Measurements from ENCODE around the gene GNB1L. TPM values are rescaled to one million over a fixed set of nuclear protein-coding genes. Genes with fewer than 3 reads are reported as not detected.

Gene GNB1L
- total and polyA plus RNA-seq, 9 of the 15 experiments (the other 6 are each of a cell fraction or from before 2014, with no cell fraction given), result 0.56 to 50.5 (median 10.2) TPM

GRCh38 chr22:19854778-19855503, at the start of gene GNB1L, which contains the start of gene RTL10 (continued):
- peak; percentile 29 to 50 (median 49); a peak in 5 of 6 replicates for TF ChIP-seq CTCF (IDR thresholded peaks at IDR 0.05 in 2 of 3, conservative IDR thresholded peaks at IDR 0.05 in 1 of 3; ENCODE audit: insufficient read depth in 2 of 3, low read depth in 1 of 3, low read length in 3 of 3)
- peak; percentile 94 for TF ChIP-seq ZFPM2 (CRISPR knock-in tag; IDR thresholded peaks at IDR 0.05)
- peak; percentile 96 for TF ChIP-seq ERF (CRISPR knock-in tag; IDR thresholded peaks at IDR 0.05)
- TF ChIP-seq ILK (tag; IDR thresholded peaks at IDR 0.05; ENCODE audit: borderline replicate concordance, low read depth), result no peak
- TF ChIP-seq SREBF1 (IDR thresholded peaks at IDR 0.05; ENCODE audit: borderline replicate concordance, low read depth, low read length), result peak; percentile 66
- no peak for TF ChIP-seq ATF3 (IDR thresholded peaks at IDR 0.05)
- TF ChIP-seq ATF3 (CRISPR knock-in tag; conservative IDR thresholded peaks at IDR 0.05), result peak; percentile 80
- TF ChIP-seq NEUROD1 (IDR thresholded peaks at IDR 0.05; ENCODE audit: borderline replicate concordance, low read depth, low read length, partially characterized antibody), result peak; percentile 76
- peak in 1 of 2 experiments; percentile 84; a peak in 2 of 4 replicates for TF ChIP-seq MAZ (CRISPR knock-in tag; conservative IDR thresholded peaks at IDR 0.05 in 1 of 2, IDR thresholded peaks at IDR 0.05 in 1 of 2)
- TF ChIP-seq FOXJ2 (tag; IDR thresholded peaks at IDR 0.05), result no peak
- peak; percentile 92 for TF ChIP-seq SMAD1 (IDR thresholded peaks at IDR 0.05; ENCODE audit: low read depth, low read length, partially characterized antibody)
- TF ChIP-seq ZNF384 (IDR thresholded peaks at IDR 0.05; ENCODE audit: low read depth, low read length), result peak; percentile 29
- no peak for TF ChIP-seq ARHGAP35 (IDR thresholded peaks at IDR 0.05; ENCODE audit: partially characterized antibody)
- TF ChIP-seq ARID2 (IDR thresholded peaks at IDR 0.05), result no peak
- no peak for TF ChIP-seq FOXA3 (CRISPR knock-in tag; conservative IDR thresholded peaks at IDR 0.05 in 1 of 2, IDR thresholded peaks at IDR 0.05 in 1 of 2)
- TF ChIP-seq ZFP91 (CRISPR knock-in tag; IDR thresholded peaks at IDR 0.05), result no peak
- no peak for TF ChIP-seq HEY1 (CRISPR knock-in tag; IDR thresholded peaks at IDR 0.05; ENCODE audit: borderline replicate concordance)
- no peak for TF ChIP-seq NONO (IDR thresholded peaks at IDR 0.05; ENCODE audit: low read depth in 2 of 2, low read length in 1 of 2)
- peak in 1 of 2 experiments; percentile 55; a peak in 2 of 4 replicates for TF ChIP-seq TEAD1 (CRISPR knock-in tag; IDR thresholded peaks at IDR 0.05)
- no peak for TF ChIP-seq NR3C1 (CRISPR knock-in tag; IDR thresholded peaks at IDR 0.05)
- TF ChIP-seq ZNF740 (CRISPR knock-in tag; IDR thresholded peaks at IDR 0.05), result no peak
- peak in 1 of 2 experiments; percentile 73; a peak in 2 of 4 replicates for TF ChIP-seq ZNF740 (tag; IDR thresholded peaks at IDR 0.05)
